Neural cell (in vitro differentiated cells): ENCODE measurements around the gene MTARC1.

Experiments used
- EP300 ChIP-seq: fragments of 450-650 bp; conservative IDR thresholded peaks from 2 replicates; pipeline ENCODE4 v1.6.1; 2014; ENCODE audit warnings: antibody characterized with exemption, mild to moderate bottlenecking, moderate library complexity; ENCODE audit not compliant: poor library complexity, severe bottlenecking
- EZH2 ChIP-seq: fragments of 200-600, 300-800 bp; shearing (Covaris generic), sonication (generic); IDR thresholded peaks from 2 replicates; pipeline ENCODE4 v1.6.1; 2014; ENCODE audit warnings: antibody characterized with exemption, low read length, borderline replicate concordance, mild to moderate bottlenecking; ENCODE audit not compliant: insufficient read depth, poor library complexity, severe bottlenecking
- MXI1 ChIP-seq: fragments of 450-650 bp; conservative IDR thresholded peaks from 2 replicates; pipeline ENCODE4 v1.6.1; 2014; ENCODE audit warnings: antibody characterized with exemption, mild to moderate bottlenecking; ENCODE audit not compliant: poor library complexity, severe bottlenecking
- POLR2AphosphoS5 ChIP-seq: IDR thresholded peaks from 2 replicates; pipeline ENCODE4 v1.6.1; 2012
- RAD21 ChIP-seq: fragments of 450-650 bp; conservative IDR thresholded peaks from 2 replicates; pipeline ENCODE4 v1.6.1; 2014; ENCODE audit warnings: antibody characterized with exemption, mild to moderate bottlenecking, moderate library complexity
- SMC3 ChIP-seq: fragments of 450-650 bp; conservative IDR thresholded peaks from 2 replicates; pipeline ENCODE4 v1.6.1; 2014; ENCODE audit warnings: antibody characterized with exemption, mild to moderate bottlenecking, moderate library complexity; ENCODE audit not compliant: poor library complexity
- TAF1 ChIP-seq: IDR thresholded peaks from 2 replicates; pipeline ENCODE4 v1.6.1; 2012; ENCODE audit warnings: low read depth
- TF ChIP-seq, protein P1 (sequence below): fragments of 450-650 bp; IDR thresholded peaks from 2 replicates; pipeline ENCODE4 v1.5.1; 2014; ENCODE audit warnings: antibody characterized with exemption, mild to moderate bottlenecking, moderate library complexity; ENCODE audit not compliant: poor library complexity, severe bottlenecking
- TF ChIP-seq, protein P2 (sequence below): IDR thresholded peaks from 2 replicates; pipeline ENCODE4 v1.6.1; 2012; ENCODE audit warnings: borderline replicate concordance

DNA sequence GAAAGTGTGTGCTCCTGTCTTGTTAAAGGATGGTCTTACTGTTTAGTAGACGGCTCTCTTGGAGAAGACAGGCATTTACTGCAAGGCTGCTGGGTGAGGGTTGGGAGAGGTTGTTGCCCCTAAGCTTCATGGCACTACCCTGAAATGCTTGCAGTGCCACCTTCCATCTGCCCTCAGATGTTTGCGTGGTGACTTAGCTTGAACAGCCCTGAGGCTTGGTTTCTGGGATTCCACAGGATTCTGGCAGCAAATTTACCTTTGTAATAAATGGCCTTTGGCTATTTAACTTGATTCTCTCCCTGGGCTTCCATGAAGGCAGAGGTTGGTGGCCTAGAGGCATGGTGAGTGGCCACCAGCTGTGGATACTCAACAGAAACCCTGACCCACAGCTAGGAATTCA is 11.6 kb downstream of the MTARC1 start:
- TF ChIP-seq, protein P1, sequence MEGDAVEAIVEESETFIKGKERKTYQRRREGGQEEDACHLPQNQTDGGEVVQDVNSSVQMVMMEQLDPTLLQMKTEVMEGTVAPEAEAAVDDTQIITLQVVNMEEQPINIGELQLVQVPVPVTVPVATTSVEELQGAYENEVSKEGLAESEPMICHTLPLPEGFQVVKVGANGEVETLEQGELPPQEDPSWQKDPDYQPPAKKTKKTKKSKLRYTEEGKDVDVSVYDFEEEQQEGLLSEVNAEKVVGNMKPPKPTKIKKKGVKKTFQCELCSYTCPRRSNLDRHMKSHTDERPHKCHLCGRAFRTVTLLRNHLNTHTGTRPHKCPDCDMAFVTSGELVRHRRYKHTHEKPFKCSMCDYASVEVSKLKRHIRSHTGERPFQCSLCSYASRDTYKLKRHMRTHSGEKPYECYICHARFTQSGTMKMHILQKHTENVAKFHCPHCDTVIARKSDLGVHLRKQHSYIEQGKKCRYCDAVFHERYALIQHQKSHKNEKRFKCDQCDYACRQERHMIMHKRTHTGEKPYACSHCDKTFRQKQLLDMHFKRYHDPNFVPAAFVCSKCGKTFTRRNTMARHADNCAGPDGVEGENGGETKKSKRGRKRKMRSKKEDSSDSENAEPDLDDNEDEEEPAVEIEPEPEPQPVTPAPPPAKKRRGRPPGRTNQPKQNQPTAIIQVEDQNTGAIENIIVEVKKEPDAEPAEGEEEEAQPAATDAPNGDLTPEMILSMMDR: no peak
- TF ChIP-seq EP300: no peak
- TF ChIP-seq TAF1: no peak
- TF ChIP-seq EZH2: no peak
- no peak for TF ChIP-seq POLR2AphosphoS5
- no peak for TF ChIP-seq MXI1
- TF ChIP-seq, protein P2, sequence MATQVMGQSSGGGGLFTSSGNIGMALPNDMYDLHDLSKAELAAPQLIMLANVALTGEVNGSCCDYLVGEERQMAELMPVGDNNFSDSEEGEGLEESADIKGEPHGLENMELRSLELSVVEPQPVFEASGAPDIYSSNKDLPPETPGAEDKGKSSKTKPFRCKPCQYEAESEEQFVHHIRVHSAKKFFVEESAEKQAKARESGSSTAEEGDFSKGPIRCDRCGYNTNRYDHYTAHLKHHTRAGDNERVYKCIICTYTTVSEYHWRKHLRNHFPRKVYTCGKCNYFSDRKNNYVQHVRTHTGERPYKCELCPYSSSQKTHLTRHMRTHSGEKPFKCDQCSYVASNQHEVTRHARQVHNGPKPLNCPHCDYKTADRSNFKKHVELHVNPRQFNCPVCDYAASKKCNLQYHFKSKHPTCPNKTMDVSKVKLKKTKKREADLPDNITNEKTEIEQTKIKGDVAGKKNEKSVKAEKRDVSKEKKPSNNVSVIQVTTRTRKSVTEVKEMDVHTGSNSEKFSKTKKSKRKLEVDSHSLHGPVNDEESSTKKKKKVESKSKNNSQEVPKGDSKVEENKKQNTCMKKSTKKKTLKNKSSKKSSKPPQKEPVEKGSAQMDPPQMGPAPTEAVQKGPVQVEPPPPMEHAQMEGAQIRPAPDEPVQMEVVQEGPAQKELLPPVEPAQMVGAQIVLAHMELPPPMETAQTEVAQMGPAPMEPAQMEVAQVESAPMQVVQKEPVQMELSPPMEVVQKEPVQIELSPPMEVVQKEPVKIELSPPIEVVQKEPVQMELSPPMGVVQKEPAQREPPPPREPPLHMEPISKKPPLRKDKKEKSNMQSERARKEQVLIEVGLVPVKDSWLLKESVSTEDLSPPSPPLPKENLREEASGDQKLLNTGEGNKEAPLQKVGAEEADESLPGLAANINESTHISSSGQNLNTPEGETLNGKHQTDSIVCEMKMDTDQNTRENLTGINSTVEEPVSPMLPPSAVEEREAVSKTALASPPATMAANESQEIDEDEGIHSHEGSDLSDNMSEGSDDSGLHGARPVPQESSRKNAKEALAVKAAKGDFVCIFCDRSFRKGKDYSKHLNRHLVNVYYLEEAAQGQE: no peak
- no peak for TF ChIP-seq SMC3
- no peak for TF ChIP-seq RAD21
